ENCODE results near the gene CEP170.
A peak's percentile ranks its signal among the peaks of the same experiment; 100 is the strongest.

Gene CEP170

DNA sequence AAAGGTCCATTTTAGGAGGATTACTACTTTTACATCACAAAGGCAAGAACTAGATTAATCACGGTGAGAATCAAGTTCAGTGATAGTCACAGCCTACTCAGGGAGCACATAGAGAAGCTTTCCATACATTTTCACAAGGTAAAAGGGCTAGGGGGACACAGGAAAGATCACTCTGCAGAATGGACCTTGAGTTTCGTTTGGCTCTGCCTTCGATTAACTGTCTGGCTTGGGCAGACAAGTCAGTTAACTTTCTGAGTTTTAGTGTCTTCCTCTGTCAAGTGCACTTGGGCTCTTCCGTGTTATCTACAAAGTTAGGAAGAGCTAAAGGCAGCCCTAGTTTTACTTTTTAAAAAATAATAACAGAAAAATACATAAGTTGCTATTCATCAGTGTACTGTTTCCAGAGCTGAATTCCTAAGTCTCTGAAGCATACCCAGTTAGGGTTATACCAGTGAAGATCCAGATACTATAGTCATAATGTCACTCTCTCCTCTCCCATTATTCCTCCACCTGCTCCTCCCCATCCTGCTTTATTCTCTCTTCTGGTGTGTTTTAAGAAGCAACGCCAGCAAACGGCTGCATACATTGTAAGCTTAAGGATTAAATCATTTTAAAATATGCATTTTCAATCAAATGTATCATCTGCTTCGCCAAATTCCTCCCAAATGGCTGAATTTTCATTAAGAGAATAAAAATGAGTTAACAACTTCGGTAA, 1.7 kb downstream of the CEP170 start:
- no peaks in the 10 kb centered on the region for H3K36me3 ChIP-seq (ENCODE audit: insufficient read depth, low read length)
- no peaks in the 10 kb centered on the region for H3K27me3 ChIP-seq (ENCODE audit: control insufficient read depth, insufficient read depth, low read length)
- H3K4me1 ChIP-seq (ENCODE audit: control insufficient read depth, insufficient read depth, low read length) = peaks cover 36% of the 10 kb centered on the region
- H3K4me3 ChIP-seq (ENCODE audit: low read length) = peak overlapping the region; percentile 98
- peak overlapping the region; percentile 88 for H3K9ac ChIP-seq (ENCODE audit: low read depth, low read length)
- no peaks in the 10 kb centered on the region for H3K9me3 ChIP-seq (replicated peaks; ENCODE audit: low read length)
- peak overlapping the region; percentile 85 for H3K4me2 ChIP-seq (ENCODE audit: low read length)

DNA sequence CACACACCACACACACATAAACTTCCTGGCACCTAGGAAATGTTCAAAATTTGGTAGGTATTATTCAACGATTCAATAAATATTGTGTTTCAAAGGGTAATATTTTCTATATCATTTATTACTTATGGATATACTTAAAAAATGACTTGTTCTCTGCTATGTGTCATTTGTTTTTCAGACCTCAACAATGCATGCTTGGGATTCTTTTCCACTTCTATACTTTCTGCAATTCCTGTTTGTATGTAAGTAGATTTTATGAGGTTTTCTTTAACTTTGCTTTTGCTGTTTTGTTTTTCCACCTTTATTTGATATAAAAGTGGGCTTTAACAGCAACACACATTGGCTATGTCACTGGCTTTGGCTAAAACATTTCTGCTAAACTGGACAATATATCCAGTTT, 3.5 kb downstream of the CEP170 start:
- Histone ChIP-seq H3K4me2 (ENCODE audit: low read length) (peak overlapping the region; percentile 85), H3K9ac (ENCODE audit: low read depth, low read length) (peak overlapping the region; percentile 88), H3K36me3 (ENCODE audit: insufficient read depth, low read length) (no peaks in the 10 kb centered on the region), H3K4me3 (ENCODE audit: low read length) (peak overlapping the region; percentile 98), H3K27me3 (ENCODE audit: control insufficient read depth, insufficient read depth, low read length) (no peaks in the 10 kb centered on the region), H3K4me1 (ENCODE audit: control insufficient read depth, insufficient read depth, low read length) (peaks cover 39% of the 10 kb centered on the region), H3K9me3 (replicated peaks; ENCODE audit: low read length) (no peaks in the 10 kb centered on the region)

- Histone ChIP-seq H3K27me3 (ENCODE audit: control insufficient read depth, insufficient read depth, low read length) (no peaks in the 10 kb centered on the region), H3K4me2 (ENCODE audit: low read length) (peak overlapping the region; percentile 85), H3K36me3 (ENCODE audit: insufficient read depth, low read length) (no peaks in the 10 kb centered on the region), H3K9me3 (replicated peaks; ENCODE audit: low read length) (no peaks in the 10 kb centered on the region), H3K4me3 (ENCODE audit: low read length) (no peak overlapping the region), H3K4me1 (ENCODE audit: control insufficient read depth, insufficient read depth, low read length) (peaks cover 40% of the 10 kb centered on the region), H3K9ac (ENCODE audit: low read depth, low read length) (no peak overlapping the region)
Observed at GRCh38 chr1:243250102-243250501, 5.0 kb downstream of the CEP170 start.

DNA sequence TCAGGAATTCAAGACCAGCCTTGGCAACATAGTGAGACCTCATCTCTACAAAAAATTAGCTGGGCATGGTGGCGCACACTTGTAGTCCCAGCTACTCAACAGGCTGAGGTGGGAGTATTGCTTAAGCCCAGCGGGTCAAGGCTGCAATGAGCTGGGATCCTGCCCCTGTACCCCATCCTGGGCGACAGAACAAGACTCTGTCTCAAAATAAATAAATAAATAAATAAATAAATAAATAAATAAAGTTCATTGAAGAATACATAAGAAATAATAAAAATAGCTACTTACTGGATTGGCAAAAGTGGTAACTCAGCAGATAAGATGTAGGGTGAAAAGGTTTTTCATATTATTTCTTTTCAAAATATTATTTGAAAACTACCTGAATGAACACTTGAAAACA, 5.9 kb downstream of the CEP170 start:
- H3K4me1 ChIP-seq (ENCODE audit: control insufficient read depth, insufficient read depth, low read length) = peaks cover 40% of the 10 kb centered on the region
- H3K4me2 ChIP-seq (ENCODE audit: low read length) = no peak overlapping the region
- H3K9me3 ChIP-seq (replicated peaks; ENCODE audit: low read length) = no peaks in the 10 kb centered on the region
- no peaks in the 10 kb centered on the region for H3K36me3 ChIP-seq (ENCODE audit: insufficient read depth, low read length)
- no peaks in the 10 kb centered on the region for H3K27me3 ChIP-seq (ENCODE audit: control insufficient read depth, insufficient read depth, low read length)
- H3K9ac ChIP-seq (ENCODE audit: low read depth, low read length) = no peak overlapping the region
- no peak overlapping the region for H3K4me3 ChIP-seq (ENCODE audit: low read length)

DNA sequence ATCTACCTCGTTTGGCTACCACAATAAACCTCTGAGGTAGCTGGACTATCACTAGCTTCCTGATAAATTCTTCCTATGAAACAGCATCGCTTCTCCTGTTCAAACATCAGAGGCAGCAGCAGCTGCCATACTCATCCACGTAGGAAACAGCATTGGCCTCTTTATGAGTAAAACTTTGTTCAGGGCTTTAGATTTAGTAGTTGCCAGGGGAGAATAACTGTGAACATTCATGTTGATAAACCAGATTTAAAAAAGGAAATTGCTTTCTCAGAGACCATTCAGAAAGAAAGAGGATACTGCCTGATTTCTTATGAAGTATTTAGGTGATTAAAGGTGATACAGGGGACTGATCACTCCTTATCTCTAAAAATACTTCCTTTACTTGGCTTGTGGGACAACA, 7.2 kb downstream of the CEP170 start:
- no peak overlapping the region for H3K4me2 ChIP-seq (ENCODE audit: low read length)
- no peak overlapping the region for H3K4me3 ChIP-seq (ENCODE audit: low read length)
- no peaks in the 10 kb centered on the region for H3K9me3 ChIP-seq (replicated peaks; ENCODE audit: low read length)
- H3K27me3 ChIP-seq (ENCODE audit: control insufficient read depth, insufficient read depth, low read length) = no peaks in the 10 kb centered on the region
- H3K9ac ChIP-seq (ENCODE audit: low read depth, low read length) = no peak overlapping the region
- H3K4me1 ChIP-seq (ENCODE audit: control insufficient read depth, insufficient read depth, low read length) = peaks cover 40% of the 10 kb centered on the region
- peaks cover 1% of the 10 kb centered on the region for H3K36me3 ChIP-seq (ENCODE audit: insufficient read depth, low read length)

DNA sequence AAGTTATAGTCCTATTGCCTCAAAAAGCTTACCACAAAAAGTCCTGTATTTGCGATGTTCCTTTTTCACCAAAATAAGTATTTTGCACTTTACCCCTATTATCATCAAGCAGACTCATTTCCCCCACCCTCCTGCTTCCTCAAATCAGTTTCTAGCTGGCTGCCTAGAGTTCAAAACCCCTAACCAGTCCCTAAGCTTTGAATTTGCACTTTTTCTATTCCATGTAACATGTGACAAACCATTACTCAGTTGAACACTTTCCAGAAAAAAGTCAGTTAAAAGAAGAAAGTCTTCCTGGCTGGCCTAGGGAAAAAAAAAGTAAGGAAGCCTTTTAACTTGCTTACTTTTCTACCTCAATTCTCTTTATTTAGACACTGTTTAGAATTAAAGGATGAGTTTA, 8.2 kb downstream of the CEP170 start:
- Histone ChIP-seq H3K9me3 (replicated peaks; ENCODE audit: low read length) (no peaks in the 10 kb centered on the region), H3K4me3 (ENCODE audit: low read length) (no peak overlapping the region), H3K36me3 (ENCODE audit: insufficient read depth, low read length) (peaks cover 3% of the 10 kb centered on the region), H3K4me2 (ENCODE audit: low read length) (no peak overlapping the region), H3K4me1 (ENCODE audit: control insufficient read depth, insufficient read depth, low read length) (peaks cover 39% of the 10 kb centered on the region), H3K9ac (ENCODE audit: low read depth, low read length) (no peak overlapping the region), H3K27me3 (ENCODE audit: control insufficient read depth, insufficient read depth, low read length) (no peaks in the 10 kb centered on the region)

- Histone ChIP-seq H3K36me3 (ENCODE audit: insufficient read depth, low read length) (peaks cover 6% of the 10 kb centered on the region), H3K9ac (ENCODE audit: low read depth, low read length) (no peak overlapping the region), H3K4me2 (ENCODE audit: low read length) (no peak overlapping the region), H3K4me3 (ENCODE audit: low read length) (no peak overlapping the region), H3K4me1 (ENCODE audit: control insufficient read depth, insufficient read depth, low read length) (peaks cover 15% of the 10 kb centered on the region), H3K9me3 (replicated peaks; ENCODE audit: low read length) (no peaks in the 10 kb centered on the region), H3K27me3 (ENCODE audit: control insufficient read depth, insufficient read depth, low read length) (no peaks in the 10 kb centered on the region)
Observed at GRCh38 chr1:243244432-243244841, 10.6 kb downstream of the CEP170 start.

DNA sequence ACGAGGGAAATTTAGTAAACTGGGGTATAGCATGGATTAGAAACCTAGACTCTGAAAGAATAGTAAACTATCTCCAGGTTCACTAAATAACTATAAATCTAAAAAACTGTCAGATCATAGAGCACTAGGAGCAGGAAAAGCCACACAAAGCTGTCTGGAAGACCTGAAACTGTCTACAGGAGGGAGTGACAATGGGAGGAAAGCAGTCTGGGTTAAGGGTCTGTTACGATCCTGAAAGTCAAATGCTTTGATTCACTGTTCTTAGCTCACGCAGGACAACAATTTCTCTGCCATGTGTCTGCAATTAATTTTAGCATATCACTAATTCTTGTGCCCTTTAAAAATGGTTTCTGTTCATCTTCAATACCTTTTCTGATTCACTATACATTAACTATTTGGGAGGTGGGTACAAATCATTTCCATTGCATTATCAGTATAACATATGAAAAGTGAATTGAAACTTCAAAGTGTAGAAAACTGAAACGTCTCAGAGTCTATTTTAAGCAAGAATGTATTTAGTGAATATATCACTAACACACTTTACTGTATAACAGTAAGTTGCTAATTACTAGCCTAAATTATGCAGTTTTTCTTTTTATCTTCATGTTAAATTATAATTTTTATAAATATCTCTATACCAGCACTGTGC, 18.4 kb downstream of the CEP170 start:
- Histone ChIP-seq H3K4me1 (ENCODE audit: control insufficient read depth, insufficient read depth, low read length) (peaks cover 26% of the 10 kb centered on the region), H3K9me3 (replicated peaks; ENCODE audit: low read length) (no peaks in the 10 kb centered on the region), H3K4me3 (ENCODE audit: low read length) (no peak overlapping the region), H3K4me2 (ENCODE audit: low read length) (peak overlapping the region; percentile 1), H3K36me3 (ENCODE audit: insufficient read depth, low read length) (peaks cover 16% of the 10 kb centered on the region), H3K27me3 (ENCODE audit: control insufficient read depth, insufficient read depth, low read length) (no peaks in the 10 kb centered on the region), H3K9ac (ENCODE audit: low read depth, low read length) (no peak overlapping the region)

GRCh38 chr1:243234978-243235647, 20.0 kb downstream of the CEP170 start:
- no peak overlapping the region for H3K4me3 ChIP-seq (ENCODE audit: low read length)
- no peak overlapping the region for H3K9ac ChIP-seq (ENCODE audit: low read depth, low read length)
- H3K4me1 ChIP-seq (ENCODE audit: control insufficient read depth, insufficient read depth, low read length) = peaks cover 26% of the 10 kb centered on the region

GRCh38 chr1:243233908-243234307, 21.2 kb downstream of the CEP170 start:
- peaks cover 15% of the 10 kb centered on the region for H3K36me3 ChIP-seq (ENCODE audit: insufficient read depth, low read length)
- peaks cover 26% of the 10 kb centered on the region for H3K4me1 ChIP-seq (ENCODE audit: control insufficient read depth, insufficient read depth, low read length)
- no peak overlapping the region for H3K9ac ChIP-seq (ENCODE audit: low read depth, low read length)
- peaks cover 6% of the 10 kb centered on the region for H3K9me3 ChIP-seq (replicated peaks; ENCODE audit: low read length)
- no peak overlapping the region for H3K4me3 ChIP-seq (ENCODE audit: low read length)
- no peak overlapping the region for H3K4me2 ChIP-seq (ENCODE audit: low read length)
- H3K27me3 ChIP-seq (ENCODE audit: control insufficient read depth, insufficient read depth, low read length) = no peaks in the 10 kb centered on the region

More at GRCh38 chr1:243234978-243235647, 20.0 kb downstream of the CEP170 start:
- peaks cover 6% of the 10 kb centered on the region for H3K9me3 ChIP-seq (replicated peaks; ENCODE audit: low read length)
- H3K4me2 ChIP-seq (ENCODE audit: low read length) = peak overlapping the region; percentile 23
- no peaks in the 10 kb centered on the region for H3K27me3 ChIP-seq (ENCODE audit: control insufficient read depth, insufficient read depth, low read length)
- H3K36me3 ChIP-seq (ENCODE audit: insufficient read depth, low read length) = peaks cover 14% of the 10 kb centered on the region

DNA sequence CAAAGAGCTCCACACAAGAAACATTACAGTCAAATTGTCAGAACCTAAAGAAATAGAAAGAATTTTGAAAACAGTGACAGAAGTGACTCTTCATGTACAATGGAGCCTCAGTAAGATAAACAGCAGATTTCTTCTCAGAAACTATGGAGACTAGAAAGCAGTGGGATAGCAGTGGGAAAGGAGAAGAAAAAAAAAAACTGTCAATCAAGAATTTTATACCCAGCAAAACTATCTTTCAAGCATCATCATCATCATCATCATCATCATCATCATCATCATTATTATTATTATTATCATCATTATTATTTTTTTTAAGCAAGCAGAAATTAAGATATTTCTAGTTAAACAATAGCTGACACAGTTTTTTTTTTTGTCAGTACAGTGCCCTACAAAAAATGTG, 24.2 kb downstream of the CEP170 start:
- no peak overlapping the region for H3K9ac ChIP-seq (ENCODE audit: low read depth, low read length)
- H3K27me3 ChIP-seq (ENCODE audit: control insufficient read depth, insufficient read depth, low read length) = no peaks in the 10 kb centered on the region
- H3K4me1 ChIP-seq (ENCODE audit: control insufficient read depth, insufficient read depth, low read length) = peaks cover 20% of the 10 kb centered on the region
- H3K36me3 ChIP-seq (ENCODE audit: insufficient read depth, low read length) = peaks cover 11% of the 10 kb centered on the region
- peaks cover 6% of the 10 kb centered on the region for H3K9me3 ChIP-seq (replicated peaks; ENCODE audit: low read length)
- no peak overlapping the region for H3K4me2 ChIP-seq (ENCODE audit: low read length)
- no peak overlapping the region for H3K4me3 ChIP-seq (ENCODE audit: low read length)

All from skeletal muscle satellite cell (primary cell).